ENCODE data around the gene MAGEB1.

MAGEB1 gene

GRCh38 chrX:30246769-30247489, at the start of gene MAGEB1:
Gene MAGEB1, plus strand, starts transcription at chrX:30247146. Its CDS starts 3,348 bp downstream, at chrX:30250494.
- DNase-seq = no peak

GRCh38 chrX:30212172-30212571, 34.8 kb upstream of the MAGEB1 start:
- no peak for DNase-seq

GRCh38 chrX:30215357-30215843, 31.5 kb upstream of the MAGEB1 start, which contains the start of gene MAGEB2:
Gene MAGEB2, plus strand, starts transcription at chrX:30215563. Its CDS starts 3,018 bp downstream, at chrX:30218581.
- DNase-seq = no peak

- no peak for DNase-seq
Measured at GRCh38 chrX:30217465-30217864, 29.5 kb upstream of the MAGEB1 start.

GRCh38 chrX:30219372-30219771, 27.6 kb upstream of the MAGEB1 start:
- no peak for DNase-seq

GRCh38 chrX:30220661-30221060, 26.3 kb upstream of the MAGEB1 start:
- no peak for DNase-seq

DNA sequence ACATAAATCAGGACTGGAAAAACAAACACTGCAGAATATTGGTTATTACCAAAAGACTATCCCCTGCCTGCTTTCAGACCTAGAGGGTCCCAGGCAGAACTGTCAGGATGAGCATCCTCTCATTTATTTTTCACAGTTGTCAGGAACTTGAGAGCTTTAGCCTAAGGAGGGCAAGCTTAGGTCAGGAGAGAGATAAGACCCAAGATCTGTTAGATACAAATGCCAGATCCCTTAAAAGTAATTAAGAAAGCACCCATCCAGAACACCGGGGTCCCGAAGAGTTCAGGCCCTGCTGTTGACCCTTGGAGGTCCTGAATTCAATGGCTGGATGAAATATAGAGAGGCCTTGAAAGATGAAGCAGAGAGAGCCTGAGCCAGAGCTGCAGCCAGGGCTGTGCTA, 22.4 kb upstream of the MAGEB1 start:
- no peak for DNase-seq

DNA sequence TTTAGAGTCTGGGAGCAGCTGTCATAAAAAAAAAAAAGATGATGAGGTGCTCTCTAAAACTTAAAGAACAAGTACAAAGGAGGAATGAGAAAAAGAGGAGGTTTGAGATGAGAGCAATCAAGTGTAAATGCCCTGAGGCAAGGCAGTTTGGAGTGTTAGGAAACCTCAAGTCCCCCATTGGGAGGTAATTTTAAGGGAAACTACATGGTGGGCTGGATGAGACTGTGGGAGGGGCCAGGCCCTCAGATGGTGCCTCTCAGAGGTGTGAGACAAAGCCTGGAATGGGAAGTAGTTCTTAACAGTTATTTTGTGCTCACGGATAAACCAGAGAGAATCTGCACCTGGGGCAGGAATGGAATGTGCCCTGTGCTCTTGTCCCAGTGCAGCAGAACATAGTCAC, 18.4 kb upstream of the MAGEB1 start:
- DNase-seq = no peak

GRCh38 chrX:30230395-30230794, 16.6 kb upstream of the MAGEB1 start, which contains the start of gene MAGEB3:
Gene MAGEB3, plus strand, starts transcription at chrX:30230657. Its CDS starts 5,268 bp downstream, at chrX:30235925.
- no peak for DNase-seq

DNA sequence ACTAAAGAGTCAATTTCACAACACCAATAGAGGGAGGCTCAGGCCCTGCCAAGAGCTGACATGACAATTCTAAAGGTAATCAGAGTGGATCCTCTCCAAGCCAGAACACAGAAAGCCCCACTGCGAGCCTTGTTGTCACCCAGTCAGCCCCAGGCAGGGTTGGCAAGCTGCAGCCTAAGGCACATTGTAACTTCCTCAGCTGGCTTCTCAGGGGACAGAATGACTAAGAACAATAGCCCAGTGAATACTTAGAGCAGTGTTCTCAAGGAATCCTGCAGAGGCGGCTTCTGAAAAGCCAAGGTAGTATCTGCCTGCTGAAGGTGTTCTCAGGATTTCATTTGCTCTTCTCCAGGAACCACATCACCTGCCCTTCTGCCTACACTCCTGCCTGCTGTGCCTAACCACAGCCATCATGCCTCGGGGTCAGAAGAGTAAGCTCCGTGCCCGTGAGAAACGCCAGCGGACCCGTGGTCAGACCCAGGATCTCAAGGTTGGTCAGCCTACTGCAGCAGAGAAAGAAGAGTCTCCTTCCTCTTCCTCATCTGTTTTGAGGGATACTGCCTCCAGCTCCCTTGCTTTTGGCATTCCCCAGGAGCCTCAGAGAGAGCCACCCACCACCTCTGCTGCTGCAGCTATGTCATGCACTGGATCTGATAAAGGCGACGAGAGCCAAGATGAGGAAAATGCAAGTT, 5.1 kb upstream of the MAGEB1 start, which contains the start of gene MAGEB4:
Gene MAGEB4 (plus strand): TSS at position 277 of the 692 bp plus-strand sequence. CDS start 136 bp downstream, at position 413.
- no peak for DNase-seq

DNA sequence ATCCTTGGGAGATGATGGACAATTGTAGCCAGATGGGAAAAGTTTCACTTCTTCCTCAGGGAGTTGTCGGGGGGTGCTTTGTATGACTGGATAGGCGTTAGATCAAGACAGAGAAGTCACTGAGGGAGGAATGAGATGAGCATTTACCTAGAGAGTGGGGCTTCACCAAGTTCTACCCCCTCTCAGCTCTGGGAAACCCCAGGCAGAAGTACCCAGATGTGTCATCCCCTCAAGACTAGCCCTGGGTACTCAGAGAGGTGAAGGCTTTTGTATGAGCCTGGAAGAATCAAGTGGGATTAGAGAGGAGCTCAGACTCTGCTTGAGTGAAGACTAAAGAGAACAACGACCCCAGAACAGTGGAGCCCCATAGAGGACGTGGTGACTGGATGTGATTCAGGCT, 1.9 kb downstream of the MAGEB1 start:
- DNase-seq = no peak

DNA sequence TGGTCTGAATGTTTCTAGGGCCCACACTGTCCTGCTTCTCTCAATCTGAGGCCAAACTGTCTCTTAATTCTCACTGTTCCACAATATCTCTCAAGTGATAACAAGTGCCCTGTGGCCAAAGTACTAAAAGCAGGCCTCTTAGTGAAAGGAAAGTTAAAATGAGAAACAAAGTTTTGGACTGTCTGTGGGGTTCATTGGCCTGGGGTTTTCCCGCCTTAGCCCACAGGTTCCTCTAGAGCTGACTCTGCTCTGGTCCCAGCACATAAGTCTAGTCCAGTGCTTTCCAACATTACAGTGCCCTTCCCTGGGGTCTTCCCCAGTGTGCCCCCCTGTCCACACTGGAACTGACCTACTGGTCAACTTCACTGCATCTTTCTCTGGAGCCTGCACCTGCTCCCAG, 6.3 kb downstream of the MAGEB1 start:
- DNase-seq = no peak

DNA sequence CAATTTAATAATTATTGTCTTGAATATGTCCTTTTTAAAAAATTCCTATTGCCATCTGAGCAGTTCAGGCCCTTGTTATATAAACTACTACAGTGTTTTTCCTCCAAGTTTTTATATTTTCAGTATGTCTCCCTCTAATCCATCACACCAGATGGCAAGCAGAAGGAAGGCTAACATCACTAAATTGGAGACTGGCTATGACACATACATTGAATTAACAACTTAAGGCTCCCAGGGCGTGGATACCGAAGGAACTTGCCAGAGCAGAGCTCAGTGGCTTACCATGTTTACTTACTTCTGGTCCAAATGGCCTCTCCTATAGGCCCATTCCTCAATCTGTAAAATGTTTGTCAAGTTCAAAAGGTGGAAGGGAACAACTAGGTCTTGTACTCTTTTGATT, 13.0 kb downstream of the MAGEB1 start:
- no peak for DNase-seq

GRCh38 chrX:30261012-30261411, 14.1 kb downstream of the MAGEB1 start:
- DNase-seq = no peak

DNA sequence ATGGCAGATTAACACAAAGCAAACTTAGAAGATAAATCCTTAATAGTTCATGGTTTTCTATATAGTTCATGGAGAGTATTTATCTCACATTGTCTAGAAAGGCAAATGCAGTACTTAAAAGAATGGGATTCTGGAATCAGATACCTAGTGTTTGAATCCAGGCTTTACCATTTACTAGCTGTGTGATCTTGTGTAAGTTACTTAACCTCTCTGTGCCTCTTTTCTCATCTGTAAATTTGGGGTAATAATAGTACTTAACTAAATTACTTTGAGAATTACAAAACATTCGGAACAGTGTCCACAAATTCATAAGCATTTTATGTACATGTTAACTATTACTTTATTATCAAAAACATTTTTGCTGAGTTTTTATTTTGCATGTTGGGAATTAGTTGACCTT, 15.8 kb downstream of the MAGEB1 start:
- no peak for DNase-seq

- DNase-seq = no peak
Measured at GRCh38 chrX:30270639-30271038, 23.7 kb downstream of the MAGEB1 start.

DNA sequence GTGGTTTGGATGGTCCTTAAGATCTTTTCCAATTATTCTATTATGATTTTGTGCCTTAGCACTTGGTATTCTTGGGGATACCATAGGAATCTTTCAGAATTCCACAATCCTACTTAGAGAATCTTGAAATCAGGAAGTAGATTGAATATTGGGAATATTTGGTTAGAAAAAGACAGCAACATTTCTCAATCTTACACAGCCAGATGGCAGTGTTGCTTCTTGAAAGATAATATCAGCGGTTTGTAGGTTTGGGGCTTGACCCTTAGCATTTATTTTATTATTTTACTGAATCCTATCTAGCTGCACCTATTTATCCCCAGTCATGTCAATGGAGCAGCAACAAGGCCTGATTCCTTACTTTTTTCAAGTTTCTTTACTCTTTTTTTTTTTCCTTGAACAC, 28.6 kb downstream of the MAGEB1 start:
- DNase-seq = no peak

GRCh38 chrX:30278365-30278764, 31.4 kb downstream of the MAGEB1 start:
- no peak for DNase-seq

GRCh38 chrX:30280428-30280827, 33.5 kb downstream of the MAGEB1 start:
- DNase-seq = no peak

GRCh38 chrX:30282527-30282926, 35.6 kb downstream of the MAGEB1 start:
- DNase-seq = no peak

DNA sequence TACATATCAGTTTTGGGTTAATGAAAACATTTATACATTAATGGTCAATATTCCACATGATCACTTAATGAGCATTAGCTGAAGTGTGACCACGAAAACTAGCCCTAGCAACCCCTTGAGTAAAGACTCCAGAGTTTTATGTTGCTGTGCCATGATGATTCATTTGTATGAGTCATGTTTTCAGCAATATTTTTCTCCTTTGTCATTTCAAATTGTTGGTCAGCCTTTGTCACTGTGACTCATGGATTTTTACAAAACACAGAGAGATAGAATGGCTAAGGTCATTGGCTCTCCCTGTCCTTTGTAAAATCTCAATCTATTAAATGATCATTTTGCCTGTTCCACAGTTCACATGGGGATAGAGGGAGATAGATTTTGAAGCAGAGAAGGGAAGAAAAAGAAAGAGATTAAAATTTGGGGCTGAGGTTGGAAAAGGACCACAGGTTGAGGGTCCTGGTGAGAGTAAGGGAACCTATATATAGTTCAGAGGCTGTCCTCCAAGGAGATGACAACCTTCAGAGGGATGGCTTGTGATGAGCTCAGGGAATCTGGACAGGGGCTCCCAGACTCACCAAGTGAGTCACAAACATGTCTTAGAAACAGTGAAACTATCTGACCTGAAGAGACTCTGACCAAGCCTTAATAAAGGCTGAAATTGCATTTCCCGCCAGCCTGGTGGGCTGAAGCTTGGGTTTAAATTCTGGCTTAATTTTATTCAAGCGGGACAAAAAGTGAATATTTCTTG, 36.7 kb downstream of the MAGEB1 start:
- DNase-seq = no peak

DNA sequence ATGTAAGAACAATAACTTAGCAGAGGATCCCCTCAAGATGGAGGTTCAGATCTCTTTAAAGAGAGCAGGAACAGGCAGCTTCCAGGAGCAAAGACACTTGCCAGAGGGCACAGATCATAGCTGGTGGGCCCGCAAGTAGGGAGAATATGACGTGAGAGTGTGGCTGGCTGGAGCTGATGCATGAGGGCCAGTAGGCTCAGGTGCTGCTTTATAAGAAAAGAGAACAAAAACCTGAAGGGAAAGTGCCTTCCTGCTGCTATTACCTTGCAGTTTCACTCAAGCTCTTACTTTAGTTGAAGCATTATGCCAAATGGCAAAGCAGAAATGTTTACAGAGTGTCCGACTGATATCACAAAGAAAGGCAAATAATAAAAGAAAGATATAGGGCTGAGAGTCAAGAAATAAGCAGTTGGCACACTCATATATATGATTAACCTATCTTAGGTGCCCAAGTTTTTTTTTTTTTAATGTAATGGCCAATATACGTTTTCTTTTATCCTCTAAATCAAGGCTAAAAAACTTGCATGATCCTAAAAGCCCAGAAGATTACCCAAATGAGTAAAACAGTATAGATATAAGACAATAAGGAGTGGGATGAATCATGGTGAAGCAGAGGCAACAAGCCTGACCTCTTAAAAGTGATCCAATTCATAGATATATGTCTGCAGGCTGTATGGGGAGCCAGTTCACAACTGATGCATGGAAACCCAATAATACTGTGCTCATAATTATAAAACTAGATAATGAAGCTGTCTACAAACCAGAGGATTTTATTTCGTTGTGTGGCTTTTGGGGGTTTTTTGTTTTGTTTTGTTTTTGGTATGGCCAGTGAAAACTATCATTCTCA, 49.7 kb downstream of the MAGEB1 start:
- no peak for DNase-seq
